ENCODE results near the gene FNIP1. TPM values are rescaled to one million over a fixed set of nuclear protein-coding genes. Genes with fewer than 3 reads are reported as not detected.
"Not testable (repeated sequence)": the region's sequence is repeated elsewhere in the genome, so short reads cannot be mapped to it uniquely, and the experiment has no call there.

FNIP1 gene
- total and polyA plus RNA-seq, 10 donors: 3.6 to 53.4 (median 38.7) TPM

GRCh38 chr5:131718487-131719014 is 78.3 kb downstream of the FNIP1 start:
- H3K27me3 ChIP-seq (replicated peaks in 1 of 7): no peaks in the 10 kb centered on the region
- WGBS, 5 donors: 85 to 92% (median 88%) methylated on average over 5 of the region's 5 CpGs
- H3K9me3 ChIP-seq: peaks cover 0 to 33% (median 19%) of the 10 kb centered on the region in 8 donors
- no peaks in the 10 kb centered on the region for H3K4me1 ChIP-seq
- intact Hi-C loops (cut with DNase I; ENCODE audit: low total_unique reads): no loop called here
- TF ChIP-seq CTCF (IDR thresholded peaks at IDR 0.05 in 8 of 11, conservative IDR thresholded peaks at IDR 0.05 in 3 of 11) (no peak), POLR2A (IDR thresholded peaks at IDR 0.05) (no peak), POLR2AphosphoS5 (IDR thresholded peaks at IDR 0.05) (no peak)
- H3K27ac ChIP-seq: no peak overlapping the region
- DNase-seq: no peak
- H3K36me3 ChIP-seq: peaks cover 0 to 91% (median 25%) of the 10 kb centered on the region in 6 donors
- no peak overlapping the region for H3K4me3 ChIP-seq

- H3K4me3 ChIP-seq; intact Hi-C loops (cut with DNase I; ENCODE audit: low total_unique reads); H3K4me1 ChIP-seq; H3K27ac ChIP-seq; DNase-seq; H3K27me3 ChIP-seq (replicated peaks in 1 of 7): not testable (repeated sequence)
- WGBS, 5 donors: 97 to 99% (median 98%) methylated on average over 3 of the region's 3 CpGs
- peaks cover 0 to 33% (median 19%) of the 10 kb centered on the region in 8 donors for H3K9me3 ChIP-seq
- peaks cover 0 to 95% (median 25%) of the 10 kb centered on the region in 6 donors for H3K36me3 ChIP-seq
These were observed 79.7 kb downstream of the FNIP1 start for GRCh38 chr5:131717164-131717563.

GRCh38 chr5:131716650-131717049 is 80.2 kb downstream of the FNIP1 start:
- no peak for DNase-seq
- Histone ChIP-seq H3K36me3 (peaks cover 0 to 95% (median 24%) of the 10 kb centered on the region in 6 donors), H3K4me3 (no peak overlapping the region), H3K4me1 (no peaks in the 10 kb centered on the region), H3K27ac (no peak overlapping the region), H3K27me3 (replicated peaks in 1 of 7) (no peaks in the 10 kb centered on the region), H3K9me3 (peaks cover 0 to 29% (median 18%) of the 10 kb centered on the region in 8 donors)
- TF ChIP-seq POLR2AphosphoS5 (IDR thresholded peaks at IDR 0.05): no peak
- TF ChIP-seq POLR2A (IDR thresholded peaks at IDR 0.05): no peak
- TF ChIP-seq CTCF (IDR thresholded peaks at IDR 0.05 in 8 of 11, conservative IDR thresholded peaks at IDR 0.05 in 3 of 11): no peak
- intact Hi-C loops (cut with DNase I; ENCODE audit: low total_unique reads): no loop called here

GRCh38 chr5:131710391-131710790 is 86.4 kb downstream of the FNIP1 start:
- Histone ChIP-seq H3K27ac (no peak overlapping the region), H3K27me3 (replicated peaks in 1 of 7) (no peaks in the 10 kb centered on the region), H3K4me3 (no peak overlapping the region), H3K9me3 (no peaks in the 10 kb centered on the region), H3K36me3 (peaks cover 0 to 95% (median 24%) of the 10 kb centered on the region in 6 donors), H3K4me1 (peaks cover 0 to 3% (median 0%) of the 10 kb centered on the region in 6 donors)
- TF ChIP-seq POLR2A (IDR thresholded peaks at IDR 0.05) (no peak), CTCF (IDR thresholded peaks at IDR 0.05 in 8 of 11, conservative IDR thresholded peaks at IDR 0.05 in 3 of 11) (no peak), POLR2AphosphoS5 (IDR thresholded peaks at IDR 0.05) (no peak)
- WGBS, 5 donors: 87 to 93% (median 90%) methylated on average over 8 of the region's 8 CpGs
- no peak for DNase-seq
- intact Hi-C loops (cut with DNase I; ENCODE audit: low total_unique reads): no loop called here

Data from spleen (tissue), 11 donors.